Astrocyte (in vitro differentiated cells and primary cell): Measurements from ENCODE around the gene ADNP2.

Experiments
- EZH2 ChIP-seq: IDR thresholded peaks from 2 replicates; pipeline ENCODE4 v1.6.1; 2012; ENCODE audit warnings: mild to moderate bottlenecking, low read length, inconsistent platforms; ENCODE audit not compliant: insufficient read depth
- TF ChIP-seq, protein P1 (sequence below): IDR thresholded peaks from 2 replicates; pipeline ENCODE4 v1.5.1; 2011; ENCODE audit warnings: low read depth, mild to moderate bottlenecking, inconsistent platforms, low read length, moderate library complexity; ENCODE audit not compliant: insufficient read depth

- TF ChIP-seq, protein P1, sequence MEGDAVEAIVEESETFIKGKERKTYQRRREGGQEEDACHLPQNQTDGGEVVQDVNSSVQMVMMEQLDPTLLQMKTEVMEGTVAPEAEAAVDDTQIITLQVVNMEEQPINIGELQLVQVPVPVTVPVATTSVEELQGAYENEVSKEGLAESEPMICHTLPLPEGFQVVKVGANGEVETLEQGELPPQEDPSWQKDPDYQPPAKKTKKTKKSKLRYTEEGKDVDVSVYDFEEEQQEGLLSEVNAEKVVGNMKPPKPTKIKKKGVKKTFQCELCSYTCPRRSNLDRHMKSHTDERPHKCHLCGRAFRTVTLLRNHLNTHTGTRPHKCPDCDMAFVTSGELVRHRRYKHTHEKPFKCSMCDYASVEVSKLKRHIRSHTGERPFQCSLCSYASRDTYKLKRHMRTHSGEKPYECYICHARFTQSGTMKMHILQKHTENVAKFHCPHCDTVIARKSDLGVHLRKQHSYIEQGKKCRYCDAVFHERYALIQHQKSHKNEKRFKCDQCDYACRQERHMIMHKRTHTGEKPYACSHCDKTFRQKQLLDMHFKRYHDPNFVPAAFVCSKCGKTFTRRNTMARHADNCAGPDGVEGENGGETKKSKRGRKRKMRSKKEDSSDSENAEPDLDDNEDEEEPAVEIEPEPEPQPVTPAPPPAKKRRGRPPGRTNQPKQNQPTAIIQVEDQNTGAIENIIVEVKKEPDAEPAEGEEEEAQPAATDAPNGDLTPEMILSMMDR, result no peak
- TF ChIP-seq EZH2, result no peak
These were observed 61.5 kb downstream of the ADNP2 start for GRCh38 chr18:80170395-80171053.
